Spinal cord (tissue), 10 donors: ENCODE results near the gene ANXA6. TPM values are rescaled to one million over a fixed set of nuclear protein-coding genes. Genes with fewer than 3 reads are reported as not detected.
A peak's percentile ranks its signal among the peaks of the same experiment; 100 is the strongest.

ENCODE experiments used
- DNase-seq, 6 donors: peaks; one replicate each; pipeline versions ENCODE4 v3.0.0 to v3.0.0-alpha.2; 2013 to 2015; ENCODE audit warnings: low spot score in 6 of 6, low read depth in 4 of 6
- H3K27ac ChIP-seq: one replicate; pipeline ENCODE4 v1.5.1; 2013; ENCODE audit warnings: low read depth, low read length, control low read depth
- H3K27me3 ChIP-seq: one replicate; pipeline ENCODE4 v1.6.1; 2013; ENCODE audit warnings: low read length; ENCODE audit not compliant: control insufficient read depth, insufficient read depth
- H3K36me3 ChIP-seq: one replicate; pipeline ENCODE4 v1.6.1; 2013; ENCODE audit warnings: low read length; ENCODE audit not compliant: control insufficient read depth, insufficient read depth
- H3K4me1 ChIP-seq: one replicate; pipeline ENCODE4 v1.6.1; 2013; ENCODE audit warnings: low read length; ENCODE audit not compliant: control insufficient read depth, insufficient read depth
- H3K4me3 ChIP-seq: one replicate; pipeline ENCODE4 v1.5.1; 2013; ENCODE audit warnings: low read depth, low read length, control low read depth
- H3K9me3 ChIP-seq: one replicate; pipeline ENCODE4 v1.6.1; 2013; ENCODE audit warnings: low read length; ENCODE audit not compliant: control insufficient read depth, insufficient read depth
- WGBS: methylation state at CpG from one replicate; pipeline ENCODE4 v1.1.5; 2013; ENCODE audit warnings: missing lambda C conversion rate; ENCODE audit not compliant: insufficient coverage; 5-methylcytosine and 5-hydroxymethylcytosine counted together
- polyA plus RNA-seq, 2 donors: library from polyadenylated mRNA; unstranded; fragments of 120-200 nt; gene quantifications; one replicate each; pipeline ENCODE4 v1.2.1, GENCODE V29; 2013; ENCODE audit not compliant: insufficient read length in 2 of 2
- total RNA-seq, 2 donors: library from RNA; depleted of rRNA in 1 of 2; stranded (reverse); fragments of 120-200 nt in 1 of 2; fragments of >200 nt in 1 of 2; gene quantifications; one replicate each; pipeline versions ENCODE4 v1.2.3 to v1.2.4, GENCODE V29; 2013 to 2014
- donor health status: healthy.

The ANXA6 gene
- total and polyA plus RNA-seq, 4 donors: 215 to 301 (median 271) TPM

DNA sequence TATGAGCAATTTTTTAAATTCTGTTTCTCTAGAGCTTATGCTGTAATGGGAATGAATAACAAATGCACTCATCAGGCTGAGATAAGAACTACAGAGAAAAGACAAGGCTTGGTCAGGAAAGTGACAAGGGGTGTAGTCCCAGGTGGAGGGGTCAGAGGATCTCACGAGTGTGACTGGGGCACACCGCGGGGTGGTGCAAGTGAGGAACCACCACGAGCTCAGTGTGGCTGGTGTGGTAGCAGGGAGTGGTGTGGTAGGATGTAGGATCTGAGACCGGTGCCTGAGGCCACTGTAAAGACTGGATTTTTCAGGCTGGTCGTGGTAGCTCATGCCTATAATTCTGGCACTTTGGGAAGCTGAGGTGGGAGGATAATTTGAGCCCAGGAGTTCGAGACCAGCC lies 9.0 kb downstream of the ANXA6 start:
- H3K4me3 ChIP-seq: no peak overlapping the region
- H3K36me3 ChIP-seq: peaks cover 39% of the 10 kb centered on the region
- no peak for DNase-seq
- no peaks in the 10 kb centered on the region for H3K9me3 ChIP-seq
- H3K27me3 ChIP-seq: no peaks in the 10 kb centered on the region
- peaks cover 33% of the 10 kb centered on the region for H3K4me1 ChIP-seq
- WGBS: 91% methylated on average over 5 of the region's 7 CpGs
- H3K27ac ChIP-seq: no peak overlapping the region

DNA sequence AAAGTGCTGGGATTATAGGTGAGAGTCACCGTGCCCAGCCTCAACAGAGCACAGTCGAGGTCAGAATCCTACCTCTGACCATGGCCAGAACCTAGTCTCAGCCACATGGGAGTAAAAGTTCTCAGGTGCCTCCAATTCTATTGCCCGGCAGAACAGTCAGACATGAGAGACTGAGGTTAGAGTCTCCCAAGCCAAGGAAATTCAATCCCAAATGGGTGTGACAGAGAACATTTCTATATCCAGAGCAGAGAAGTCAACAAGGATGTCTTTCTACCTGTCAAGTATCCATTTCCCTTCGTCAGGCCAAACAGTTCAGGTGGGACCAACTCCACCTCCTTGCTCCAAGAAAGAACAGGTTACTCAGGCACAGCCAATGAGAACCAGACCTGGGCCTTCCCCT lies 10.5 kb downstream of the ANXA6 start:
- Histone ChIP-seq H3K27ac (no peak overlapping the region), H3K36me3 (peaks cover 39% of the 10 kb centered on the region), H3K4me1 (peaks cover 40% of the 10 kb centered on the region), H3K27me3 (no peaks in the 10 kb centered on the region), H3K9me3 (no peaks in the 10 kb centered on the region), H3K4me3 (no peak overlapping the region)
- DNase-seq: no peak
- 96% methylated on average over 4 of the region's 4 CpGs for WGBS

DNA sequence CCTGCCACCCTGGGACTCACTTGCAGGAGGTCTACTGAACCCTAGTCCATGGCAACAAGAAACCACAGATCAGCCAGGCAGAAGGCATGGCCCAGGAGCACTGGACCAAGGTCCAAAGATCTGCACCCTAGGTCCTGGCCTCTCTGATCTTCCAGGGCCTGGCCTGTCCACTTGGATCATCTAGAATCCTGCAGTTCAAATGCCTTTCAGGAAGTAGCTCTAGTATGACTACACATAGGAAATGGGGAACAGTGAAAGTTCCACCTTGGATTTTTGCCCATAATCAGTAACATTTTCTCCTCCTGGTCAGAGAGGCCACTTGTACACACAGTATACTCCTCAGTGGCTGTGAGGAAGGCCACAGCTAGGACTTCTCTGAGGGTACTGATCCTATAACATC lies 11.5 kb downstream of the ANXA6 start:
- no peaks in the 10 kb centered on the region for H3K27me3 ChIP-seq
- H3K36me3 ChIP-seq: peaks cover 45% of the 10 kb centered on the region
- no peak overlapping the region for H3K4me3 ChIP-seq
- H3K9me3 ChIP-seq: no peaks in the 10 kb centered on the region
- peaks cover 40% of the 10 kb centered on the region for H3K4me1 ChIP-seq
- no peak overlapping the region for H3K27ac ChIP-seq
- no peak for DNase-seq

DNA sequence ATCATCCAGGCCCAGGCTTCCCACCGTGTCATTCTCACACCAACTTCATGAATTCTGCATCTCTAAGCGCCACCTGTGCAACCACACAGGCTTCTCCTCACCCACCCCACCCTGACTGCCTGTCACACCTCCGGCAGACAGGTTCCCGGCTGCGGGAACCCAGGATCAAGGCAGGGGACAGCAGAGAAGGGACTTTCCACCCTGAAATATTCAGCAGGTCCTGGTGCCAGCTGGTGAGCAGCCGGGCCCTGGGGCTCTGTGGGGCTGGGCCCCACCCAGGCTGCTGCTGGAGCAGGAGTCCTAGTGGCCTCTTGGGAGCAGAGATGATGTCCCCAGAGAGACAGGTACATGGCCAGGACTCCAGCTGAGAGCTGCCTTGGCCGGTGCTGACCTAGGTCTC lies 12.7 kb downstream of the ANXA6 start:
- H3K27ac ChIP-seq: no peak overlapping the region
- H3K9me3 ChIP-seq: no peaks in the 10 kb centered on the region
- no peak for DNase-seq
- H3K4me3 ChIP-seq: no peak overlapping the region
- peaks cover 40% of the 10 kb centered on the region for H3K4me1 ChIP-seq
- H3K36me3 ChIP-seq: peaks cover 54% of the 10 kb centered on the region
- 88% methylated on average over 7 of the region's 7 CpGs for WGBS
- H3K27me3 ChIP-seq: no peaks in the 10 kb centered on the region

DNA sequence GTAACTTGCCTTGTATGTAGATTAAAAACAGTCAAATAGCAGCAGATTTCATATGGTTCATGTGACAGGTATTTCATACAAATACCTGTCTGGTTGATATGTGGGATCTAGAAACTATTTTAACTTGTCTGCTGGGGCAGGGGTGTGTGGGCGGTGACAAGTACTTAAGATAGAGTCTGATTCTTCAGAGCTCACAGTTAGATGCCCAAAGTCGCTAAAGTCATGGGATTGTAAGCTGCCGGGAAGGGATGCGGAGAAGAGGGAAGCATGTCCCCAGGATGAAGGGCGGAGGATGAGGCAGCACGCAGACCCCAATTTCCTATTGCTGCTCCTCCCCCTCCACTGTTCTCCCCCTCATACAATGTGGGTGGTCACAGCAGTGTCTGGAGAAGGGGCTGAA lies 13.3 kb downstream of the ANXA6 start:
- no peaks in the 10 kb centered on the region for H3K27me3 ChIP-seq
- peaks cover 36% of the 10 kb centered on the region for H3K4me1 ChIP-seq
- H3K27ac ChIP-seq: no peak overlapping the region
- peaks cover 60% of the 10 kb centered on the region for H3K36me3 ChIP-seq
- no peaks in the 10 kb centered on the region for H3K9me3 ChIP-seq
- no peak overlapping the region for H3K4me3 ChIP-seq
- no peak for DNase-seq
- WGBS: 75% methylated on average over 2 of the region's 6 CpGs

DNA sequence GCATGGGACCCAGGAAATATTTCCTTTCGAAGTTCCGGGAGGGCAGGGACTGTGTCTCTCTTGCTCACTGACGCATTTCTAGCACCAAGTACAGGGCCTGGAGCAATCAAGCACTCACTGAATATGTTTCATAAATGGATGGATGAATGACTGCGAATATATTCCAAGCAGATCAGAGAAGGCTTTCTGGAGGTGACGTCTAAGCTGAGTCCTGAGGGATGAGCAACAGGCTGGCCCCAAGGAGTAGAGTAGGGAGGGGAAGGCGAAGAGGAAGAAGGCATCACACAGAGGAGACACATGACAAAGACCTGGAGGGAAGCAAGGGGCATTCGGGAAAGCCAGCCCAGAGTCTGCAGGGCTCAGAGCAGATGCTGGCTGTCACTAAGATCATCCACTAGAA lies 13.9 kb downstream of the ANXA6 start:
- H3K9me3 ChIP-seq: no peaks in the 10 kb centered on the region
- H3K36me3 ChIP-seq: peaks cover 66% of the 10 kb centered on the region
- DNase-seq: no peak
- peaks cover 36% of the 10 kb centered on the region for H3K4me1 ChIP-seq
- 87% methylated on average over 6 of the region's 7 CpGs for whole genome bisulfite sequencing
- no peak overlapping the region for H3K27ac ChIP-seq
- H3K4me3 ChIP-seq: no peak overlapping the region
- H3K27me3 ChIP-seq: no peaks in the 10 kb centered on the region

DNA sequence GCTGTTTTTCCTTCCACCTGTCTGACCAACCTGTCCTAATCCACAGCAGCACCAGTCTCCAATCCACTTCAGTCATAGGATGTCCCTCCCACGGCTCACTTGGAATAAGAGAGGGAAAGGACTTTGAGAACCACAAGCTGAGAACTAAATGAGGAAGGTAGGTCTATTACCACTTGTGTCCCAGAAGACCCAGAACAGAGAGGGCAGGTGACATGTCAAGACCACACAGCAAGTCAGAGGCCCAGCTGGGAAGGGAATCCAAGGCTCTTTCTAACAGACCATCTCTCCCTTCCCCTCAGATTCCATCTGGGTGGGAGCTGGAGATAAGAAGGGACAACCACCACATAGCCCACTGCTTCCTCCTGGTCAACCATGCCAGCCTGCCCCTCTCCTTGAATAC lies 14.6 kb downstream of the ANXA6 start:
- no CpG with 5 or more reads among the region's 1 CpG for WGBS
- no peak overlapping the region for H3K4me3 ChIP-seq
- H3K27ac ChIP-seq: no peak overlapping the region
- DNase-seq: no peak
- peaks cover 70% of the 10 kb centered on the region for H3K36me3 ChIP-seq
- H3K4me1 ChIP-seq: peaks cover 36% of the 10 kb centered on the region
- no peaks in the 10 kb centered on the region for H3K27me3 ChIP-seq
- H3K9me3 ChIP-seq: no peaks in the 10 kb centered on the region

DNA sequence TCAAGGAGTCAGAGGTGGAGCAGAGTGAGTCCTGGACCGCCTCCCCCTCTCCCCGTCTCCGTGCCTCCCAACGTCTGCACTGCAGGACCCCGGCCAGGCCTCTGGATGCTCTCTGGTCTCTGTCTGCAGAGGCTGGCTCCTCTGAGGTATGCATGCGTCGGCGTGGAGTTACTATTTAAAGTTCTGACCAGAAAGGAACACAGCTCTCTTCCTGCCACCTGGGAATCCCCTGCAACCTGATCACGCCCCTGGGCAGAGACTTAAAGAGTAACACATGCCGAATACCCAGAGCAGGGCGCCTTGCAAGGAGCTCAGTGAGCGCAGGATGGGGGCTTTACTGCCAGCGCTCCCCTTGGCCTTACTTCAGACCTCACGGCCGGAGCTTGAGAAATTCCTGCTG lies 16.0 kb downstream of the ANXA6 start:
- DNase-seq: peak in 1 of 6 donors; percentile 22
- Histone ChIP-seq H3K27ac (peak overlapping the region; percentile 54), H3K9me3 (no peaks in the 10 kb centered on the region), H3K4me3 (no peak overlapping the region), H3K36me3 (peaks cover 69% of the 10 kb centered on the region), H3K4me1 (peaks cover 36% of the 10 kb centered on the region), H3K27me3 (no peaks in the 10 kb centered on the region)
- WGBS: 36% methylated on average over 14 of the region's 15 CpGs

DNA sequence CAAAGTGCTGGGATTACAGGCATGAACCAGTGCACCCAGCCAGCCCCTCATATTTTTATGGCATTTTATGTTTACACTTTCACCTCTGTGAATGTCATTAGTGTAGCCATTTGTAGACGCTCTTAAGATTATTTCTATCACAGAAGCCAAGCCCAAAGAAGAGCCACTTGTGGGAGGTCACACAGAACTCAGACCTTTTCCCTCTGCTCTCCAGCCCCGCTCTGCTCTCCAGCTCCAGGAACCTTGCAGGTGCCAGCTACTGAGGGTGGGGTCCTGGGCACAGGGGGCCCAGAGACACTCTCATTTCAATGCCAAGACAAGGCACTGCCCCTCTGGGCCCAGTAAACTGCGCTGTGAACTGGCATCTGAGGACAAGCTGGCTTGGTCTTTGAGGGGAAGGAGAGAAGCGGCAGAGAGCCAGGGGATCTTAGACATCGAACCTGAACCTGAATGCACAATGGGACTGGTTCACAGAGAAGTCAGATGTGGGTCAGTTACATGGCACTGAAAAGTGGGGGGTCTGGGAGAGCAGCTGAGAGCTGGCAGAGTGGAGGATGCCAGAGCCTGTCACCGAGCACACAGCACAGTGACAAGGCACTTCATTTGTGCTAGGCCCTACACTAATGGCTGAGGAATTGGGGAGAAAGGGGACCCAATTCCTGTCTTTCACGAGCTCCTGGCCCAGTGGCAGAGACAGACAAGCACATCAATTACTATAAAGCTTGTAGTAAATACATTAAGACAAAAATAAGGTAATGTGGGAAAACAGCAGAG lies 16.7 kb downstream of the ANXA6 start:
- H3K27ac ChIP-seq: peak overlapping the region; percentile 54
- 31% methylated on average over 5 of the region's 7 CpGs for WGBS
- H3K36me3 ChIP-seq: peaks cover 69% of the 10 kb centered on the region
- no peak overlapping the region for H3K4me3 ChIP-seq
- H3K4me1 ChIP-seq: peaks cover 36% of the 10 kb centered on the region
- peak in 2 of 6 donors; percentile 72 to 82 for DNase-seq
- no peaks in the 10 kb centered on the region for H3K27me3 ChIP-seq
- no peaks in the 10 kb centered on the region for H3K9me3 ChIP-seq

DNA sequence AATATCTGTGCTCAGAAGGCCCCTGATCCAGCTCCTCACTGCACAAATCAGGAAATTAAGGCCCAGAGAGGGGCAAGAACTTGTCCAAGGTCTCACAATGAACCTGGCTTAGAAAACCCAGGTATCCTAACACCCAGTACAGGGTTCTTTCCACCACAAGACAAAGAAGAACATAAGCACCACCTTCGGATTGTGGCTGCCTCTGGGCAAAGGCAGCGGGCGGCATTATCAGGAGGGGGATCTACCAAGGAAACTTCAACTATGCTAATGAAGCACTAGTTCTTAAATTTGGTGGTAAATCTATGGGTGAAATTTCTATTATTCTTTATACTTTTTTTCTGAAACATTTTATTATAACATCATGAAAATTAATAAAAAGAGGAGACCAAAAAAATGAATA lies 17.9 kb downstream of the ANXA6 start:
- DNase-seq: no peak
- no CpG with 5 or more reads among the region's 3 CpGs for WGBS
- Histone ChIP-seq H3K27me3 (no peaks in the 10 kb centered on the region), H3K4me3 (no peak overlapping the region), H3K36me3 (peaks cover 68% of the 10 kb centered on the region), H3K27ac (no peak overlapping the region), H3K4me1 (peaks cover 35% of the 10 kb centered on the region), H3K9me3 (no peaks in the 10 kb centered on the region)
